HG03039 (cell line): ENCODE measurements around the gene ACACB.

Experiments used
- ATAC-seq: cut with Tn5 transposase; IDR thresholded peaks from one replicate; pipeline ENCODE4 v1.9.1; 2021; ENCODE audit warnings: mild to moderate bottlenecking, moderate library complexity; ENCODE audit not compliant: unreplicated experiment

Gene ACACB

GRCh38 chr12:109115758-109116610 is at the start of gene ACACB:
TSS of gene ACACB (plus strand) at chr12:109116587. CDS start at chr12:109139406, 22,819 bp downstream.
- ATAC-seq: no peak

DNA sequence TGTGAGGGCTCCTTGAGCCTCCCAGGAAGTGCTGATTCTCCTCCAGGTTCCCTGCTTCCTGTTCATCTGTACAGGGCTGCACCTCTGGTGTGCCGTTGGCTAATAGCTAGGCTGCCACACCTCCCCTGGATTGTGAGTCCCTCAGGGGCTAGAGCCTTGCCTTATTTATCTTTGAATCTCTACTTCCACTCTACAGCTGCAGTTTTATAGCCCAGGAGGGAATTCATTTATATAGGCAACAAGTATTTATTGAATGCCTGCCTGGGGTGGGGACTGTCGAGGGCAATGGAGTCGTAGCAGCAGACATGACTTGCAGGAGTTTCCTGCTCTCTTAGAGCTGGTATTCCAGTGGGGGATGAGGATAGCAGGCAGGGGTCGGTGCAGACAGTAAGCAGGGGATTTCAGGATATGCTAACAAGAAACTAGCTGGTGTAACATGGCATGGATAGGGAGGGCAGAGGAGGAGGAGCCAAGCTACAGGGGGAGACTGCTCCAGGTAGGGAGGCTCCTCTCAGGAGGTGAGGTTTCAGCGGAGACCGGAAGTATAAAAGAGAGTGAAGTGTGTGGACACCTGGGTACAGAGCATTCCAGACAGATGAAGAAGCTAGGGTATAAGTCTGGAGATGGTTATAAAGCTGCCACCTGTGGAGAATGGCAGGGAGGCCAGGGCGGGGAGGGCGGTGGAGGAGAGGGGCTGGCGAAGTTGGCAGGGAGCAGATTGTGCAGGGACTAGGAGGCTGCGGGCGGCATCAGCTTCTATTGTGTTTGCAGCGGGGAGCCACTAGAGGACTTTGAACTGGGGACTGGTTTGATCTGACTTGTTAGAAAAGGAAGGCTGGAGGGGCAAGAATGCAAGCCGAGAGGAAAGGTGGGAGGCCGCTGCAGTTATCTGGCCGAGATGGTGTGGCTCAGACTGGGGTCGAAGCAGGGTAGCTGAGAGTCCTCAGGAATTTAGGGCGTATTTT is 46.8 kb upstream of the ACACB start:
- no peak for ATAC-seq

DNA sequence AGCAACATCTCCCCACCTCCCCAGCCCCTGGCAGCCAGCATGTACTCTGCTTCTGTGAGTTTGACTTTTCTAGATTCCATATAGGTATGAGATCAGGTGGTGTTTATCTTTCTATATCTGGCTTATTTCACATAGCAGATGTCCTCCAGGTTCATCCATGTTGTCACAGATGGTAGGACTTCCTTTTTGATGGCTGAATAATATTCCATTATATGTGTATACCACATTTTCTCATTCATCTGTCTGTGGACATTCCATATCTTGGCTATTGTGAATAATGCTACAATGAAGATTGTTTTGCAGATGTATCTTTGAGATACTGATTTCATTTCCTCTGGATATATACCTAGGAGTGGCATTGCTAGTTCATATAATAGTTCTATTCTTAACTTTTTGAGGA is 41.5 kb upstream of the ACACB start:
- ATAC-seq: no peak

- no peak for ATAC-seq
Measured at GRCh38 chr12:109082751-109083150, 33.6 kb upstream of the ACACB start.

- ATAC-seq: no peak
Measured at GRCh38 chr12:109084425-109084824, 32.0 kb upstream of the ACACB start.

- no peak for ATAC-seq
Measured at GRCh38 chr12:109085590-109085989, 30.8 kb upstream of the ACACB start.

- no peak for ATAC-seq
Measured at GRCh38 chr12:109087250-109087649, 29.1 kb upstream of the ACACB start.

GRCh38 chr12:109088818-109089217 is 27.6 kb upstream of the ACACB start:
- ATAC-seq: no peak

DNA sequence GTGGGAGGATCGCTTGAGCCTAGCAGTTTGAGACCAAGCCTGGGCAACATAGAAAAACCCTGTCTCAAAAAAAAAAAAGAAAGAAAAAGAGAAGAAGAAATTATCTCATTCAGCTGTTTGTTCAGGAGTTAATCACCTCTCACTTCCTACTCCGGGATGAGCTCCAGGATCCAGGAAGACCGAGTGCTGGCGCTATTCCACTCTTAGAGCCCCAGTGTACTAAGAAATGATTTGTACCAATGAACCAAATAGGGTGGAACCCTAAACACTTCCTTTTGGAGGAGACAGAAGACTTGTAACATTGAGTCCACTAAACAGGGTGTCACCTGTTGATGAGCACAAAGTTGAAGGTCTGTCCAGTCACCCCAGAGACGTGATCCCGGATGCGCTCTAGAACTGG is 26.7 kb upstream of the ACACB start:
- ATAC-seq: no peak

DNA sequence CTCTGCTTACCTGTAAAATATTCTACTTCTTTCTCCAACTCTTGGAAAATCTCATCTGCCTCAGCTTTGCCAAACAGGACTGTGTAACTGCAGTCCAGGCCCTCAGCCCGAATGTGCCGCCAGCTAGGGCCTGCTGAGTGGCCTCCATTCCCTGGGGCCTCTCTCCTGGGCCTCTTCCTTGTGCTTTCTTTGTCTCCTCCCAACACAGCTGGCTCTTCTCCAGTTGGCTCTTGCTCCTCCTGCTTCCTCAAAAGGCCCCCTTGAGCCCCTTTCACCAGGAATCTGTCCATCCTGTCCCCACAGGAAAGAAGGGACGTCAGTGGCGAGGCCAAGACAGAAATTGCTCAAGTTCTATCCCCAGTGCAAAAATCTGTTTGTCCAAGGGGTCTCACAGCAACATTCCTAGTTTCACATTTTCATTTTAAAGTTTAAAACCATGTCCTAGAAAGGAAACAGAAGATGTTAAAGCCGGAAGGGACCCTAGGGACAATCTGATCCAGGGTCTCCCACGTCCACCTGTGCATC is 23.8 kb upstream of the ACACB start:
- ATAC-seq: no peak

DNA sequence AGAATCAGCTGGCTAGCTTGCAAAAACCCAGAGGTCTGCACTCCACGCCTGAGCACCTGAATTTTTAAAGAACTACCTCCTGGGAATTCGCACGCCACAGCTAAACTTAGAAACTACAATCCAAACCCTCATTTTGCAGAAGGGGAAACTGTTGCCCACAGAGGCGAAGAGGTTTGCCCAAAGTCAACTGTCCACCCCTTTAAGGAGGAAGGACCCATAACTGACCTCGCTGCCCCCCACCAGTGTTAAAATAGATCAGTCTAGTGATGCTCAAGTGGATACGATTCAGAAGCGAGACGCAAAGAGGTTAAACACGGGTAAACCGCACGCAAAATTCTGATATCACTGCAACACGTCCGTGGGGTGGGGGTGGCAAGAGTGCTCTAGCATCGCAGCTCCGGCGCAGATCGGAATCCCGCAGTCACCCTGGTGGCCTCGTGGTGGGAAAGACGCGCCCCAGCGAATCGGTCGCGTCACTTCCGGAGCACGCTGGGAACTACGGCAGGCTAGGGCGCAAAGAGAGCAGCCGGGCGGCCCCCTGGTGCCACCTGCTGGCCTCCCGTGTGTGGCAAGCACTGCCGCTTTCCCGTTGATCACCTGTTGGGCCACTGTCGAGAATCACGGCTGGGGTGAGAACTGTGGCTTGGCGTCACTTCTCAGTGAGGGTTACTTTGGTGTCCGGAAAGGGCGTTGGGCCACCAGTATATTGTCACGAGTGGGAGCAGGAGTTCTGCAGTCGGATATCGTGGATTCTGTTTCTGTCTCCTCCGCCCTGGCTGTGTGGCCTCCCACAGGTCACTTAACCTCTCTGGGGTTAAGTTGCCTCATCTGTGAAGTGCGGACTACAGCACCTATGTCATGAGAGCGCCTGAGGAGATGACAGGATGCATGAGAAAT is 23.1 kb upstream of the ACACB start, which contains the start of gene ALKBH2:
ALKBH2 (minus strand) TSS at position 451 of the 897 bp plus-strand sequence. CDS start 686 bp downstream, outside the sequence.
- peak; percentile 48 for ATAC-seq

- no peak for ATAC-seq
Measured at GRCh38 chr12:109097140-109097434, 19.3 kb upstream of the ACACB start.

- ATAC-seq: peak; percentile 88
Measured at GRCh38 chr12:109097435-109098182, 18.8 kb upstream of the ACACB start, which contains the start of gene UNG. TSS of gene UNG (plus strand) at chr12:109097597. CDS start at chr12:109097680, 83 bp downstream.

DNA sequence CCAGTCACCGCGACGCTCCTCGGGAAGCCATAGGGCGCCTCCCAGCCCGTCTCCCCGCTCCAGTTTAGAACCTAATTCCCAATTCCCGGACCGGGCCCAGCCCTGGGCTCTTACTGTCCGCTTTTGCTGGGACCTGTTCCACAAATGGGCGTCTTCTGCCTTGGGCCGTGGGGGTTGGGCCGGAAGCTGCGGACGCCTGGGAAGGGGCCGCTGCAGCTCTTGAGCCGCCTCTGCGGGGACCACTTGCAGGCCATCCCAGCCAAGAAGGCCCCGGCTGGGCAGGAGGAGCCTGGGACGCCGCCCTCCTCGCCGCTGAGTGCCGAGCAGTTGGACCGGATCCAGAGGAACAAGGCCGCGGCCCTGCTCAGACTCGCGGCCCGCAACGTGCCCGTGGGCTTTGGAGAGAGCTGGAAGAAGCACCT is 18.2 kb upstream of the ACACB start:
- peak; percentile 20 for ATAC-seq

GRCh38 chr12:109098651-109099050 is 17.7 kb upstream of the ACACB start:
- ATAC-seq: no peak

- ATAC-seq: no peak
Measured at GRCh38 chr12:109099431-109100020, 16.9 kb upstream of the ACACB start.

GRCh38 chr12:109100741-109101140 is 15.6 kb upstream of the ACACB start:
- ATAC-seq: no peak

GRCh38 chr12:109102491-109102890 is 13.9 kb upstream of the ACACB start:
- ATAC-seq: no peak

GRCh38 chr12:109105176-109105575 is 11.2 kb upstream of the ACACB start:
- ATAC-seq: no peak
